ENCODE data around the gene TRIM7.

DNA sequence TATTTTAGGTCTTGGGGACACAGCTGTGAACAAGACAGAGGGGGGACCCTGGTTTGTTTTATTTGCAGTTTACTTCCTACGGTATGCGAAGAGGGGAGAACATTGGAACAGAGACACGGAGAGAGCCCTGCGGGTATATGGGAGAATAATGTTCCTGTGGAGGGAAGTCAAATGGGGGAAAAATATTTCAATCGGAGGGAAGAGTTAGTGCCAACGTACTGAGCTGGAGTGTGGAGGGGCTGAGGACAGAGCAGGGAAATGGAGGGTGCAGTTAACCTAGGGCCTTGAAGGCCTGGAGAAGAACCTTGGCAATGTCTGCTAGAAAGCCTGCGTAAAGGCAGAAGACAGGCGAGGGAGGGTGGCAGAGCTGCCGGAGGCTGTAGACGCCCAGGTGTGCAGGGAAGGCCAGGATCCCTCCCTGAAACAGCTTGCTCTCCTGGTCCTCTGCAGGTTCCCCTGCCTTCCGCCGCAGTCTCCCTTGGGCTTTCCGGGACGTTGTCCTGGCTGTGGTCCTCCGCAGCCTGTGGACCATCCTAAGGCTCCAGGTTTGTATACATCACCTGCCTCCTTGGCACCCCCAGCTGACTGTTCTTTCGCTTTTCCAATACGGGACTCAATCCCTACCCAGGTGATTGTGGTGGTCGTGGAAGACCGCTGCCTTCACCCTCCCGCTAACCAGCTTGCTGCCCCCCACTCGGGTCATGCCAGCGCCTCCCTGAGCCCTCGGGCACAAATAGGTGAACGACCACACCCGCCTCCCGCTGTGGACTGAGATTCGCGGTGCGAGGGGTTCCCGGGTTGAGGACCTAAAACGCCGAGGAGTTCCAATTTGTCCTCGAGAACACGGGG lies 40.7 kb upstream of the TRIM7 start:
- TF ChIP-seq POLR2A (IDR thresholded peaks at IDR 0.05), result no peak
- TF ChIP-seq CTCF (IDR thresholded peaks at IDR 0.05), result no peak
